ENCODE measurements around the gene NAA10.
A peak's percentile ranks its signal among the peaks of the same experiment; 100 is the strongest.

Gene NAA10

GRCh38 chrX:153966841-153967535 is 32.2 kb upstream of the NAA10 start:
- no peak for DNase-seq

GRCh38 chrX:153966283-153966688 is 31.4 kb upstream of the NAA10 start:
- DNase-seq, result no peak

GRCh38 chrX:153965406-153965805 is 30.6 kb upstream of the NAA10 start:
- no peak for DNase-seq

- no peak for DNase-seq
These were observed 29.3 kb upstream of the NAA10 start for GRCh38 chrX:153964105-153964504.

- DNase-seq, result no peak
These were observed 28.7 kb upstream of the NAA10 start for GRCh38 chrX:153963546-153963945.

- DNase-seq, result no peak
These were observed 26.5 kb upstream of the NAA10 start for GRCh38 chrX:153961292-153961691.

- DNase-seq, result no peak
These were observed 25.9 kb upstream of the NAA10 start for GRCh38 chrX:153960786-153961185.

- no peak for DNase-seq
These were observed 25.2 kb upstream of the NAA10 start for GRCh38 chrX:153960077-153960476.

- no peak for DNase-seq
These were observed 24.8 kb upstream of the NAA10 start for GRCh38 chrX:153959649-153960048.

GRCh38 chrX:153958605-153959004 is 23.8 kb upstream of the NAA10 start:
- no peak for DNase-seq

- no peak for DNase-seq
These were observed 22.4 kb upstream of the NAA10 start for GRCh38 chrX:153957224-153957623.

GRCh38 chrX:153956044-153956907 is 21.4 kb upstream of the NAA10 start:
- DNase-seq, result no peak

- no peak for DNase-seq
These were observed 20.4 kb upstream of the NAA10 start for GRCh38 chrX:153955228-153955732.

GRCh38 chrX:153954558-153955227 is 19.9 kb upstream of the NAA10 start:
- DNase-seq, result no peak

GRCh38 chrX:153953892-153954557 is 19.2 kb upstream of the NAA10 start:
- DNase-seq, result no peak

- DNase-seq, result peak; percentile 52
These were observed 18.5 kb upstream of the NAA10 start for GRCh38 chrX:153953342-153953830.

GRCh38 chrX:153952373-153953026 is 17.7 kb upstream of the NAA10 start:
- DNase-seq, result no peak

GRCh38 chrX:153951683-153952372 is 17.0 kb upstream of the NAA10 start:
- no peak for DNase-seq

GRCh38 chrX:153950127-153950526 is 15.3 kb upstream of the NAA10 start:
- no peak for DNase-seq

GRCh38 chrX:153948847-153949805 is 14.3 kb upstream of the NAA10 start:
- no peak for DNase-seq
